Left ventricle myocardium inferior (tissue), 1 donor: Measurements from ENCODE around the gene ZNF17. TPM values are rescaled to one million over a fixed set of nuclear protein-coding genes. Genes with fewer than 3 reads are reported as not detected.
"Not testable (repeated sequence)": the region's sequence is repeated elsewhere in the genome, so short reads cannot be mapped to it uniquely, and the experiment has no call there.

Experiments used
- DNase-seq: peaks from one replicate; pipeline ENCODE4 v3.0.0-alpha.2; 2020
- H3K27ac ChIP-seq: fragments of 200-600 bp; replicated peaks from 2 replicates; pipeline ENCODE4 v1.8.0; 2021
- H3K27me3 ChIP-seq: fragments of 200-600 bp; 2 replicates; pipeline ENCODE4 v1.8.0; 2021; ENCODE audit warnings: low read depth
- H3K36me3 ChIP-seq: fragments of 200-600 bp; 2 replicates; pipeline ENCODE4 v1.8.0; 2021
- H3K4me1 ChIP-seq: fragments of 200-600 bp; 2 replicates; pipeline ENCODE4 v1.8.0; 2021
- H3K4me3 ChIP-seq: fragments of 200-600 bp; 2 replicates; pipeline ENCODE4 v1.8.0; 2021; ENCODE audit warnings: mild to moderate bottlenecking, moderate library complexity
- H3K9me3 ChIP-seq: fragments of 200-600 bp; replicated peaks from 2 replicates; pipeline ENCODE4 v1.8.0; 2021
- intact Hi-C: fragments of 100-400 bp; cut with micrococcal nuclease; formaldehyde crosslinking; loops from one replicate; pipeline ENCODE4 v1.11.0; 2022
- total RNA-seq: library from RNA; stranded (reverse); fragmentation: NEBNext Ultra II Directional; extraction: Animal tissue kit (Norgen Biotek cat#: 25700); gene quantifications from one replicate; pipeline ENCODE4 v1.2.1, GENCODE V29; 2021
- TF ChIP-seq, protein P1 (sequence below): fragments of 200-600 bp; IDR thresholded peaks from 2 replicates; pipeline ENCODE4 v1.8.0; 2021; ENCODE audit warnings: antibody characterized with exemption, mild to moderate bottlenecking, borderline replicate concordance
- donor health status: DM: no; HTN: yes; CAD: no; lungs with severe emphysema.

ZNF17 gene
- total RNA-seq, 1 donor from 2014 or later: 8.9 TPM

DNA sequence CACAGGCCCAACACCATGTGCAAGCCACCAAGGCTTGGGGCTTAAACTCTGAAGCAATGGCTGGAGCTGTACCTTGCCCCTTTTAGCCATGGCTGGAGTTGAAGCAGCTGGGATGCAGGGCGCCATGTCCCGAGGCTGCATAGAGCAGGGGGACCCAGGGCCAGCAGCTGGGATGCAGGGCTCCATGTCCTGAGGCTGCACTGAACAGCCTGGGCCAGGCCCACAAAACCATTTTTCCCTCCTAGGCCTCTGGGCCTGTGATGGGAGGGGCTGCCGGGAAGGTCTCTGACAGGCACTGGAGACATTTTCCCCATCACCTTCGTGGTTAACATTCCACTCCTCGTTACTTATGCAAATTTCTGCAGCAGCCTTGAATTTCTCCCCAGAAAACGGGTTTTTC is 36.8 kb upstream of the ZNF17 start:
- H3K4me1 ChIP-seq: no peaks in the 10 kb centered on the region
- no peaks in the 10 kb centered on the region for H3K27me3 ChIP-seq
- H3K27ac ChIP-seq: no peak overlapping the region
- intact Hi-C loops: no loop called here
- DNase-seq: no peak
- H3K36me3 ChIP-seq: peaks cover 81% of the 10 kb centered on the region
- H3K9me3 ChIP-seq: peaks cover 52% of the 10 kb centered on the region
- H3K4me3 ChIP-seq: no peak overlapping the region
- TF ChIP-seq, protein P1, sequence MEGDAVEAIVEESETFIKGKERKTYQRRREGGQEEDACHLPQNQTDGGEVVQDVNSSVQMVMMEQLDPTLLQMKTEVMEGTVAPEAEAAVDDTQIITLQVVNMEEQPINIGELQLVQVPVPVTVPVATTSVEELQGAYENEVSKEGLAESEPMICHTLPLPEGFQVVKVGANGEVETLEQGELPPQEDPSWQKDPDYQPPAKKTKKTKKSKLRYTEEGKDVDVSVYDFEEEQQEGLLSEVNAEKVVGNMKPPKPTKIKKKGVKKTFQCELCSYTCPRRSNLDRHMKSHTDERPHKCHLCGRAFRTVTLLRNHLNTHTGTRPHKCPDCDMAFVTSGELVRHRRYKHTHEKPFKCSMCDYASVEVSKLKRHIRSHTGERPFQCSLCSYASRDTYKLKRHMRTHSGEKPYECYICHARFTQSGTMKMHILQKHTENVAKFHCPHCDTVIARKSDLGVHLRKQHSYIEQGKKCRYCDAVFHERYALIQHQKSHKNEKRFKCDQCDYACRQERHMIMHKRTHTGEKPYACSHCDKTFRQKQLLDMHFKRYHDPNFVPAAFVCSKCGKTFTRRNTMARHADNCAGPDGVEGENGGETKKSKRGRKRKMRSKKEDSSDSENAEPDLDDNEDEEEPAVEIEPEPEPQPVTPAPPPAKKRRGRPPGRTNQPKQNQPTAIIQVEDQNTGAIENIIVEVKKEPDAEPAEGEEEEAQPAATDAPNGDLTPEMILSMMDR: no peak

DNA sequence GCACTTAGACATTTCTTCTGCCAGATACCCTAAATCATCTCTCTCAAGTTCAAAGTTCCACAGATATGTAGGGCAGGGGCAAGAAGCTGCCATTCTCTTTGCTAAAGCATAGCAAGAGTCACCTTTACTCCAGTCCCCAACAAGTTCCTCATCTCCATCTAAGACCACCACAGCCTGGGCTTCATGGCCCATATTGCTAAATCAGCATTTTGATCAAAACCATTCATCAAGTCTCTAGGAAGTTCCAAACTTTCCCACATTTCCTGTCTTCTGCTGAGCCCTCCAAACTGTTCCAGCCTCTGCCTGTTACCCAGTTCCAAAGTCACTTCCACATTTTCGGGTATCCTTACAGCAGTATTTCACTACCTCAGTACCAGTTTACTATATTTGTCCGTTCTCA is 36.3 kb upstream of the ZNF17 start:
- intact Hi-C loops, H3K4me1 ChIP-seq, H3K27ac ChIP-seq, H3K4me3 ChIP-seq, H3K27me3 ChIP-seq, DNase-seq: not testable (repeated sequence)
- Histone ChIP-seq H3K36me3 (peaks cover 81% of the 10 kb centered on the region), H3K9me3 (peaks cover 57% of the 10 kb centered on the region)

DNA sequence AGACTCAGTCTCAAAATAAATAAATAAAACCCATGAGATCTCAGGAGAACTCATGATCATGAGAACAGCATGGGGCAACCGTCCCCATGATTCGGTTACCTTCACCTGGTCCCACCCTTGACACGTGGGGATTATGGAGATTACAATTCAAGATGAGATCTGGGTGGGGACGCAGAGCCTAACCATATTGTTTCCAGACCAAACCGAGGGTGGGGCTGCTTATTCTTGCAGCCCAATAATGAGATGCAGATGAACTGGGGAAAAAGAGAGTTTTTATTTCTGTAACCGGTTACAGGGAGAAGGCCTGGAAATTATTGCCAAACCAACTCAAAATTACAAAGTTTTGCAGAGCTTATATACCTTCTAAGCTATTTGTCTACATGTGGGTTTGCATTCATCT is 34.8 kb upstream of the ZNF17 start:
- Histone ChIP-seq H3K36me3 (peaks cover 77% of the 10 kb centered on the region), H3K27ac (no peak overlapping the region), H3K4me3 (no peak overlapping the region), H3K9me3 (peaks cover 71% of the 10 kb centered on the region), H3K4me1 (no peaks in the 10 kb centered on the region), H3K27me3 (no peaks in the 10 kb centered on the region)
- TF ChIP-seq, protein P1: no peak
- DNase-seq: no peak
- intact Hi-C loops: no loop called here

DNA sequence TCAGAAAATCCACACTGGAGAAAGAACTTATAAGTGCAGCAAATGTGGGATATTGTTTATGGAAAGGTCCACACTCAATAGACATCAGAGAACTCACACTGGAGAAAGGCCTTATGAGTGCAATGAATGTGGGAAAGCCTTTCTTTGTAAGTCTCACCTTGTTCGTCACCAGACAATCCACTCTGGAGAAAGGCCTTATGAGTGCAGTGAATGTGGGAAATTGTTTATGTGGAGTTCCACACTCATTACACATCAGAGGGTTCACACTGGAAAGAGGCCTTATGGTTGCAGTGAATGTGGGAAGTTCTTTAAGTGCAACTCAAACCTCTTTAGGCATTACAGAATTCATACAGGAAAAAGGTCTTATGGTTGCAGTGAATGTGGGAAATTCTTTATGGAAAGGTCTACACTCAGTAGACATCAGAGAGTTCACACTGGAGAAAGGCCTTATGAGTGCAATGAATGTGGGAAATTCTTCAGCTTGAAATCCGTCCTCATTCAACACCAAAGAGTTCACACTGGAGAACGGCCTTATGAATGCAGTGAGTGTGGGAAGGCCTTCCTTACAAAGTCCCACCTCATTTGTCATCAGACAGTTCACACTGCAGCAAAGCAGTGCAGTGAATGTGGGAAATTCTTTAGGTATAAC is 33.3 kb upstream of the ZNF17 start:
- TF ChIP-seq, protein P1: no peak

DNA sequence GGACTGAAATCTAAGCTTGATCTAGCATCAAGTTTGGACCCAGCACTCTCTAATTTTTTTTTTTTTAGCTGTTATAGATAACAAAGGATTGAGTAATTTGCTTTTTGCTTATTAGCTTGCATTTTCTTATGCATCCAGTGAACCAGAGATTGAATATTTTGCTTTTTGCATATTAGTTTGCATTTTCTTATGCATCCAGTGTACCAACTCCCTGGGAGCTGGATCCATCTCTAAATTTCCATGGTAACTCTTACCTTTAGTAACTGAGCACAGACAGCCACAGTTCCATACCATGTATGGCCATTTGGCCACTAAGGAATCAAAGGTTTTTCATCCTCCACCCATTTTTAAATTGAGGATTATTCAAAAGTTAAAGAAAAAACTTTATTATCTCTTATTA is 30.0 kb upstream of the ZNF17 start:
- Histone ChIP-seq H3K27ac (no peak overlapping the region), H3K27me3 (no peaks in the 10 kb centered on the region), H3K4me1 (no peaks in the 10 kb centered on the region), H3K36me3 (peaks cover 30% of the 10 kb centered on the region), H3K9me3 (peaks cover 51% of the 10 kb centered on the region), H3K4me3 (no peak overlapping the region)
- intact Hi-C loops: no loop called here
- no peak for DNase-seq
- TF ChIP-seq, protein P1: no peak

More for the DNA sequence above, 33.3 kb upstream of the ZNF17 start:
- Histone ChIP-seq H3K27ac (no peak overlapping the region), H3K36me3 (peaks cover 62% of the 10 kb centered on the region), H3K4me3 (no peak overlapping the region), H3K27me3 (no peaks in the 10 kb centered on the region), H3K4me1 (no peaks in the 10 kb centered on the region), H3K9me3 (peaks cover 71% of the 10 kb centered on the region)
- DNase-seq: no peak
- intact Hi-C loops: no loop called here

DNA sequence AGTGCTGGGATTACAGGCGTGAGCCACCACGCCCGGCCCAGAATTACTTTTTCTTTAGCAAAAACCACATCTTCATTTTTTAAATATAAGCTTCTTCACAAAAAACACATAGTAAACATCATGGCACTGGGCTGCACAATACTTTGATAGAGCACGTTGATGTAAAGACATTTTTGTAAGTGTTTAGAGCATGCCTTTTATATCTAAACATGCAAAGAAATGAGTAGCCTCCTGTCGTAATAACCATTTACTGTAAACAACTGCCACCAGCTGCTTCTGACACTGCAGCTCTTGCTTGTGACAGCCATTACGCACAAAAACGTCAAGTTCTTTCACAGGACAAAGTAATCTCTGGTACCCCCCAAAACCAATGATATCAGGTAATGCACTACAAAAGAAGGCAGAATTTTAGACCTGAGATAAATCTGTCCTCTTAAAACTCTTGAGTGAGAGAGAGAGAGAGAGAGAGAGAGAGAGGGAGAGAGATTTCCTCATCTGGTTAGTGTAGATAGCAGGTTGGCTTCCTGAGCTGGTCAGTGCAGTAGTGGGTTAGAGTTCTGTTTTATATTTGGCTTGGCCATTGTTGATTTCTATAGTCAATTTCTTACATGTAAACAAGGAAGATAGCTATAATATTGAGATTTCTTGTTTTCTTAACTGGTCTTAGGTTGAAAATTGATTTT is 28.0 kb upstream of the ZNF17 start:
- Histone ChIP-seq H3K4me1 (no peaks in the 10 kb centered on the region), H3K27ac (no peak overlapping the region), H3K36me3 (peaks cover 10% of the 10 kb centered on the region), H3K4me3 (no peak overlapping the region), H3K9me3 (peaks cover 31% of the 10 kb centered on the region), H3K27me3 (no peaks in the 10 kb centered on the region)
- TF ChIP-seq, protein P1: no peak
- intact Hi-C loops: no loop called here
- DNase-seq: no peak
